IMR-90 (cell line): Measurements from ENCODE around the gene TJP1. TPM values are rescaled to one million over a fixed set of nuclear protein-coding genes. Genes with fewer than 3 reads are reported as not detected.

Experiments
- ATAC-seq: fragments of 200-7000 bp; cut with Tn5 transposase; 2 replicates; pipeline ENCODE4 v1.9.1; 2020; ENCODE audit warnings: low read depth, mild to moderate bottlenecking, moderate library complexity
- Bru-seq: library from RNA; stranded (reverse); fragments of 400-500 nt; gene quantifications from one replicate; lab custom pipeline; 2021; lab: Mats Ljungman, UMichigan
- BruChase-seq, 2 experiments: library from RNA; stranded (reverse); fragments of 400-500 nt; gene quantifications; one replicate each; lab custom pipeline; 2021; lab: Mats Ljungman, UMichigan
- BruUV-seq: library from RNA; stranded (reverse); fragments of 400-500 nt; replicated peaks from 2 replicates; lab custom pipeline; 2021; lab: Mats Ljungman, UMichigan
- CTCF ChIA-PET: fragments of 300-600 bp; formaldehyde crosslinking; extraction: SDS; loops from one replicate; lab custom pipeline; 2021; ENCODE audit warnings: antibody characterized with exemption; lab: Yijun Ruan, JAX
- POLR2A ChIA-PET: fragments of 300-600 bp; sonication (Branson Sonifier 250); formaldehyde crosslinking; loops from one replicate; lab custom pipeline; 2022; ENCODE audit warnings: antibody characterized with exemption; ENCODE audit not compliant: unreplicated experiment; lab: Charles Lee
- DNase-seq: peaks from one replicate; pipeline ENCODE4 v3.0.0; 2013
- H2AFZ ChIP-seq: replicated peaks from 2 replicates; pipeline ENCODE3; 2013; ENCODE audit warnings: low read length, mild to moderate bottlenecking; ENCODE audit not compliant: poor library complexity
- H2AK5ac ChIP-seq: 2 replicates; pipeline ENCODE4 v1.6.1; 2013; ENCODE audit warnings: low read depth, low read length, inconsistent platforms
- H2AK9ac ChIP-seq: replicated peaks from 2 replicates; pipeline ENCODE3; 2013; ENCODE audit warnings: mild to moderate bottlenecking, low read depth, low read length, moderate library complexity; ENCODE audit not compliant: poor library complexity
- H2BK120ac ChIP-seq: 2 replicates; pipeline ENCODE4 v1.6.1; 2013; ENCODE audit warnings: low read depth, low read length, inconsistent platforms
- H2BK15ac ChIP-seq: 3 replicates; pipeline ENCODE4 v1.6.1; 2013; ENCODE audit warnings: low read depth, low read length, inconsistent platforms
- H2BK20ac ChIP-seq: 2 replicates; pipeline ENCODE4 v1.6.1; 2013; ENCODE audit warnings: low read depth, mild to moderate bottlenecking, inconsistent platforms, low read length, moderate library complexity
- H2BK5ac ChIP-seq: 2 replicates; pipeline ENCODE4 v1.6.1; 2013; ENCODE audit warnings: mild to moderate bottlenecking, low read depth, low read length, inconsistent platforms; ENCODE audit not compliant: poor library complexity, severe bottlenecking
- H3K14ac ChIP-seq: replicated peaks from 2 replicates; pipeline ENCODE4 v1.6.1; 2013; ENCODE audit warnings: low read depth, low read length, inconsistent platforms
- H3K18ac ChIP-seq: 2 replicates; pipeline ENCODE4 v1.6.1; 2013; ENCODE audit warnings: low read depth, low read length, control low read depth
- H3K23ac ChIP-seq: 2 replicates; pipeline ENCODE4 v1.6.1; 2013; ENCODE audit warnings: low read depth, low read length, inconsistent platforms
- H3K27ac ChIP-seq: 2 replicates; pipeline ENCODE4 v1.5.1; 2013; ENCODE audit warnings: mild to moderate bottlenecking, control low read depth, low read length; ENCODE audit not compliant: insufficient read depth
- H3K27me3 ChIP-seq: 2 replicates; pipeline ENCODE4 v1.6.1; 2013; ENCODE audit warnings: low read length; ENCODE audit not compliant: control insufficient read depth, insufficient read depth
- H3K36me3 ChIP-seq: 2 replicates; pipeline ENCODE4 v1.6.1; 2013; ENCODE audit warnings: low read length, mixed read lengths; ENCODE audit not compliant: control insufficient read depth, insufficient read depth
- H3K4ac ChIP-seq: 2 replicates; pipeline ENCODE4 v1.6.1; 2013; ENCODE audit warnings: low read depth, low read length, inconsistent platforms
- H3K4me1 ChIP-seq: 2 replicates; pipeline ENCODE4 v1.6.1; 2013; ENCODE audit warnings: low read length, mixed read lengths; ENCODE audit not compliant: control insufficient read depth, insufficient read depth
- H3K4me2 ChIP-seq: 2 replicates; pipeline ENCODE4 v1.6.1; 2013; ENCODE audit warnings: low read depth, mild to moderate bottlenecking, control low read depth, low read length, moderate library complexity
- H3K4me3 ChIP-seq: 2 replicates; pipeline ENCODE4 v1.5.1; 2013; ENCODE audit warnings: low read depth, mild to moderate bottlenecking, control low read depth, low read length, moderate library complexity; ENCODE audit not compliant: insufficient read depth
- H3K56ac ChIP-seq: 2 replicates; pipeline ENCODE4 v1.6.1; 2013; ENCODE audit warnings: low read length, inconsistent platforms; ENCODE audit not compliant: insufficient read depth; ENCODE audit errors: extremely low read depth
- H3K79me1 ChIP-seq, 2 experiments: 2 replicates each; pipeline ENCODE4 v1.6.1; 2013; ENCODE audit warnings: low read length in 2 of 2, inconsistent platforms in 1 of 2, low read depth in 1 of 2
- H3K9ac ChIP-seq: 2 replicates; pipeline ENCODE4 v1.6.1; 2013; ENCODE audit warnings: low read depth, low read length, control low read depth
- H3K9me1 ChIP-seq: 2 replicates; pipeline ENCODE4 v1.6.1; 2013; ENCODE audit warnings: low read length, inconsistent platforms; ENCODE audit not compliant: insufficient read depth
- H3K9me3 ChIP-seq: 2 replicates; pipeline ENCODE4 v1.6.1; 2013; ENCODE audit warnings: low read length; ENCODE audit not compliant: control insufficient read depth, insufficient read depth
- H4K20me1 ChIP-seq: 2 replicates; pipeline ENCODE4 v1.6.1; 2013; ENCODE audit warnings: low read length, inconsistent platforms; ENCODE audit not compliant: insufficient read depth
- H4K5ac ChIP-seq: 2 replicates; pipeline ENCODE4 v1.6.1; 2013; ENCODE audit warnings: mild to moderate bottlenecking, low read depth, low read length, control low read depth
- H4K8ac ChIP-seq, 2 experiments: 2 replicates each; pipeline ENCODE4 v1.6.1; 2013; ENCODE audit warnings: low read depth in 2 of 2, low read length in 2 of 2, control low read depth in 1 of 2, inconsistent platforms in 1 of 2
- H4K91ac ChIP-seq: 2 replicates; pipeline ENCODE4 v1.6.1; 2013; ENCODE audit warnings: low read depth, low read length, inconsistent platforms; ENCODE audit not compliant: insufficient read depth
- MAFK ChIP-seq: IDR thresholded peaks from 2 replicates; pipeline ENCODE4 v1.6.1; 2012; ENCODE audit warnings: low read depth, low read length, improper control_type of control experiment
- MAZ ChIP-seq: IDR thresholded peaks from 2 replicates; pipeline ENCODE4 v1.6.1; 2012; ENCODE audit warnings: low read depth, mild to moderate bottlenecking, low read length, improper control_type of control experiment, moderate library complexity, borderline replicate concordance
- POLR2A ChIP-seq: IDR thresholded peaks from 2 replicates; pipeline ENCODE4 v1.6.1; 2012; ENCODE audit warnings: mild to moderate bottlenecking, low read depth, low read length
- RAD21 ChIP-seq: IDR thresholded peaks from 2 replicates; pipeline ENCODE4 v1.6.1; 2012; ENCODE audit warnings: low read length, improper control_type of control experiment
- WGBS, 2 experiments: methylation state at CpG; one replicate each; pipeline versions ENCODE4 v1.1.5 to v1.1.7; 2013; ENCODE audit warnings: missing lambda C conversion rate in 2 of 2; ENCODE audit not compliant: insufficient read length in 1 of 2; ENCODE audit errors: extremely low coverage in 2 of 2; 5-methylcytosine and 5-hydroxymethylcytosine counted together
- dilution Hi-C: fragments of 300-500 bp; cut with HindIII; formaldehyde crosslinking; loops from one replicate; pipeline ENCODE4 v1.14.3; 2018; ENCODE audit warnings: low sequenced_read_pairs; ENCODE audit not compliant: unreplicated experiment
- in situ Hi-C: fragments of 300-500 bp; cut with MboI; formaldehyde crosslinking; loops from 3 replicates; pipeline ENCODE4 v1.14.3; 2019; ENCODE audit warnings: low sequenced_read_pairs, inconsistent platforms, mixed read lengths
- intact Hi-C: fragments of 100-400 bp; cut with micrococcal nuclease; formaldehyde crosslinking; loops from 2 replicates; pipeline ENCODE4 v1.10.0; 2022
- long read RNA-seq: library from polyadenylated mRNA; unstranded; transcript quantifications from one replicate; pipeline ENCODE4 v2.0.0, GENCODE V29; 2021; ENCODE audit not compliant: unreplicated experiment
- polyA plus RNA-seq, 3 experiments: library from polyadenylated mRNA; depleted of rRNA; stranded (reverse); fragments of >200 nt; gene quantifications; 2 replicates each; pipeline ENCODE4 v1.2.3, GENCODE V29; 2012; ENCODE audit warnings: low replicate concordance in 1 of 3
- total RNA-seq: library from RNA; depleted of rRNA; stranded (reverse); fragments of >200 nt; gene quantifications from 2 replicates; pipeline ENCODE4 v1.2.3, GENCODE V29; 2012; rRNA removed

The TJP1 gene
- total RNA-seq: 43.4 and 61.7 TPM in 2 replicates
- polyA plus RNA-seq (2012; rRNA removed): 41.9 and 42.2 TPM in 2 replicates
- 13.8 and 15.5 TPM in 2 replicates for polyA plus RNA-seq (2012; cell fraction: cytosol; rRNA removed)
- 15.4 and 56.9 TPM in 2 replicates for polyA plus RNA-seq (2012; cell fraction: nucleus; rRNA removed; ENCODE audit: low replicate concordance)
- Bru-seq, nascent RNA: percentile 96 among the genes with signal in this experiment
- BruChase-seq, experiment 1, labeled RNA remaining after a 6-hour chase: percentile 94 among the genes with signal in this experiment
- percentile 94 among the genes with signal in this experiment for BruChase-seq, experiment 2, labeled RNA remaining after a 2-hour chase
- long read RNA-seq, partial matches to known transcripts: 29 of 49 reads
- long read RNA-seq, other reads (novel, unspliced or antisense): 18 of 49 reads

DNA sequence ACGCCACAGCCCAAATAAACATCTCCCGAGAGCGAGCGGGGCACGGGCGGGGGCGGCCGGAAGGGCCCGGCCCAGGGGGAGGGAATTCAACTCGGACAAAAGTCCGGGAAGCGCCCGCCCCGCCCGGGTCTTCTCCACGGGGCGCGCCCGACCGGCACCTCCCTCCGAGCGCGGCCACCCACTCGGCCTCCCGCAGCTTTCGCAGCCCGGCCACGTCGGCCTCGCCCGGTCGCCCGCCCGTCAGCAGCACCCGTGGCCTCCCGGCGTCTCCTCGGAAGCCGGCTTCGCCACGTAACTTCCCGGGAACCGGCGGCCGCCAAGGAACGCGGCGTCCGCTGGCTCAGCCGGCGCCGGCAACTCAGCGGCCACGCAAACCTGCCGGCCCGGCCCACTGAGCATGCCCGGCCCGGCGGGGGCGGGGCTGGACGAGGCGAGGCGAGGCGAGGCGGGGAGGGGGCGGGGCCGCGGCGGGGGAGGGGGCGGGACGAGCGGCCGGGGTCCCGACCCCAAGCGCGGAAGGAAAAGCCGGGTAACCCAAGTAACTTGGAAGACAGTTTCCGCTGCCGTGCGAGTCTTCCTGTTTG lies at the start of gene TJP1:
TJP1 (minus strand) TSS at position 369 of the 584 bp plus-strand sequence. CDS start 440 bp downstream, outside the sequence.
- BruUV-seq: no TSS peak
- WGBS, 2 experiments: 0% methylated on average over 25 of the region's 80 CpGs; no CpG with 5 or more reads in 1 of the 2 experiments
- H3K56ac ChIP-seq: peak within 1 kb of the TSS; percentile 84
- H3K79me1 ChIP-seq: 0 out of 4 replicates have a peak, but pooled peaks cover 0 to 3% of the 10 kb centered on the region in 2 experiments
- in situ Hi-C loops (no loop called here), intact Hi-C loops (no loop called here), dilution Hi-C loops (no loop called here)
- H2BK15ac ChIP-seq: peak within 1 kb of the TSS; percentile 82; the same call in 2 of the 3 replicates
- H2BK5ac ChIP-seq: peak within 1 kb of the TSS; percentile 99
- peak within 1 kb of the TSS; percentile 88 for H3K4ac ChIP-seq
- peak within 1 kb of the TSS; percentile 63 for H3K18ac ChIP-seq
- peak within 1 kb of the TSS; percentile 92 for H3K23ac ChIP-seq
- peak within 1 kb of the TSS; percentile 99 for H3K27ac ChIP-seq
- H3K9ac ChIP-seq: peak within 1 kb of the TSS; percentile 90
- peak within 1 kb of the TSS; percentile 84 for H3K14ac ChIP-seq
- peak within 1 kb of the TSS; percentile 95 for H3K4me3 ChIP-seq
- H3K4me1 ChIP-seq: peaks cover 7% of the 10 kb centered on the region
- no peaks in the 10 kb centered on the region for H3K36me3 ChIP-seq
- TF ChIP-seq POLR2A (peak; percentile 96), MAFK (no peak), RAD21 (0 out of 2 replicates have a peak, but pooled peaks have one; percentile 19), MAZ (peak; percentile 49; the same call in 1 of the 2 replicates)
- peak within 1 kb of the TSS; percentile 94 for H2AK9ac ChIP-seq
- POLR2A ChIA-PET: no interaction called here
- peak within 1 kb of the TSS; percentile 92 for H2BK120ac ChIP-seq
- peak within 1 kb of the TSS; percentile 98 for H2AFZ ChIP-seq
- peak within 1 kb of the TSS; percentile 90 for H4K91ac ChIP-seq
- CTCF ChIA-PET: interaction anchor here (1.9 kb wide), 1 partner anchor 104 kb away, joined by 10 read pairs; no protein-coding TSS in a partner anchor
- peaks cover 27% of the 10 kb centered on the region for H4K20me1 ChIP-seq
- H3K27me3 ChIP-seq: no peaks in the 10 kb centered on the region
- no peaks in the 10 kb centered on the region for H3K9me3 ChIP-seq
- peak within 1 kb of the TSS; percentile 86; the same call in 1 of the 2 replicates for H2BK20ac ChIP-seq
- peak within 1 kb of the TSS; percentile 75 for H4K5ac ChIP-seq
- peak within 1 kb of the TSS; percentile 99 for H3K4me2 ChIP-seq
- H2AK5ac ChIP-seq: peak within 1 kb of the TSS; percentile 83
- H4K8ac ChIP-seq: peak within 1 kb of the TSS; percentile 65 to 86
- peaks cover 5% of the 10 kb centered on the region; the same call in 1 of the 2 replicates for H3K9me1 ChIP-seq
- DNase-seq: peak; percentile 74
- ATAC-seq: peak; percentile 90
